Superior temporal gyrus (tissue), 1 donor: ENCODE results near the gene MS4A18.
"Not testable (repeated sequence)": the region's sequence is repeated elsewhere in the genome, so short reads cannot be mapped to it uniquely, and the experiment has no call there.

Source experiments
- DNase-seq: peaks from one replicate; pipeline ENCODE4 v3.0.0-alpha.2; 2016; ENCODE audit errors: extremely low spot score

MS4A18 gene

DNA sequence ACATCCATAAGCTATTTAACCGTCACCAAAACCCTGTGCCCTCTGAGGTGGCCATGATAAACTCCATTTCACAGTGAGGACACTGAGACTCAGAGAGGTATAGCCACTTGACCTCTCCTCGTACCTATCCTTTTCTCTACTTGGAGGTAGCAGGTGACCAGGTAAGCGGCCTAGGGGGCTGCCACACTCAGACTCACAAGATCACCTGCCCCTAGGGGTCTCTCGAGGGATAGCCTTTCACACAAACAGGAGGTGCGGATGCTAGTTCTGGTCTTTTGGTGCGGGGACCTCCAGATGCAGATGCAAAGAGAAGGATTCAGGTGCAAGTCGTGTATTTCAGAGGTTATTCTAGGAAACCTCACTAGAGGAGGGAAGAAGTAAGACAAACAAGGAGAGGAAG, 14.6 kb downstream of the MS4A18 start:
- no peak for DNase-seq

DNA sequence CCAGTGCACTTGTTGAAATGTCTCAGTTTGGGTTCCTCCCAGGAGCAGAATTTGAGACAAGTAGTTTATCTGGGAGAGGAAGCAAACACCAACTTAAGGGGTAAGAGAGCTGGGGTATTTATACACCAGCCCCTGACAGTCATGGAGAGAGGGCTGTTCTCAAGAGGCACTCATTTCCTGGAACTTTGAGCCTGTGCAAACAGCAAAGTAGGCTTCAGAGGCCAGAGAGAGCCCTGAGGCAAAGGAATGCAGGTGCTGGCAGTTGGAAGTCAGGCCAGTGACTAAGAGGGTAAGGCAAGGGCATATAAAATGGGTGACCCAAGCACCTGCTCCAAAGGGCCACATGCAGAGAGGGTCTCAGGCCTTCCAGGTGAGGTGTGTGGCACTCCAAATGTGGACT, 16.1 kb downstream of the MS4A18 start:
- DNase-seq = no peak

DNA sequence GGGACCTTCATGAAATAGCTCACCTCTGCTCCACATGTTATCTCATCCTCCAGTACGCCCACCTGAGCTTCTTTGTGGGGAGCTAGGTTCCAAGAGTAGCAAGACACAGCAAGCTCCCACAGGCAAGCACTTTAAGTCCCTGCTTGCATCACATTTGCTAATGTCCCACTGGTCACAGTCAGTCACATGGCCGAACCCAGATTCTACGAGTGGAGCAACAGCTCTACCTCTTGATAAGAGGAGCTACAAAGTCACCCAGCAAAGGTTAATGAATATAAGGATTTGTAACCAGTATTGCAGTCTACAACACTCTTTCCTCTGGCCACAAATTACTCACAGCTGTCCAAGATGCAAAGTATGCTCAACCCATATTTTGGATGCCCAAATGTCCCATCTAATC, 16.9 kb downstream of the MS4A18 start:
- no peak for DNase-seq

DNA sequence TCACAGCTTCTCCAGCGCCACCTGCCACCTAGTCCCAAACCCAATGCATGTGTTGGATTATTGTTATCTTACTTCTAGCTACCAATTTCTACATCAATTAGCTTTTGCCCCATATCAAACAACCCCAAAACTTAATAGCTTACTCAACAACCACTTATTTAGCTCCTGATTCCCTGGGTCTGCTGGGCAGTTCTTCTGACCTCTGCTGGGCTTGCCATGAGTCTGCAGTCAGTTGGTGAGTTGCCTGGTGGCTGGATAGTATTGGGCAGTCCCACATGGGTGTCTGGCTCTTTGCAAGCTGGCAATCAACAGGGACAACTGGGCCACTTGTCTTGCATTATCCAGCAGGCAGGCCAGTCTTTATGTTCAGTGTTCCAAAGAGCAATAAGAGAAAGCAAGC, 18.5 kb downstream of the MS4A18 start:
- no peak for DNase-seq

DNA sequence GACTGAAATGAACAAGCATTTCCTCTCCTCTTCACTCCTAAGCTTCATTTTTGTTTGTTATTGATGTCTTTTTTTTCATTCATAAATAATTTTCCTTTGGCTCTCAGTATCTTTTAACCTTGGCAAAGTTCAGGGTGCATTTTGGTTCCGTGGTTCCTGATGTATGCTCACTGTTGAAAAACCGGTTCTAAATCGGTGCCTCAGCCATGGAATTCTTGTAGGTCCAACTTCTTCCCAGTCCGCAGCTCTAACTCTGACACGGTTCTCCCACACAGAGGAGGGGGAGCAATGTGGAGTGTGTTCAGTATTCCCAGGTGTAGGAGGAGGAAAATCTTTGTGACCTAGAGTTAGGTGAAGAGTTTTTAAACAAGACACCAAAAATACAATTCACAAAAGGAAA, 19.6 kb downstream of the MS4A18 start:
- DNase-seq = no peak

DNA sequence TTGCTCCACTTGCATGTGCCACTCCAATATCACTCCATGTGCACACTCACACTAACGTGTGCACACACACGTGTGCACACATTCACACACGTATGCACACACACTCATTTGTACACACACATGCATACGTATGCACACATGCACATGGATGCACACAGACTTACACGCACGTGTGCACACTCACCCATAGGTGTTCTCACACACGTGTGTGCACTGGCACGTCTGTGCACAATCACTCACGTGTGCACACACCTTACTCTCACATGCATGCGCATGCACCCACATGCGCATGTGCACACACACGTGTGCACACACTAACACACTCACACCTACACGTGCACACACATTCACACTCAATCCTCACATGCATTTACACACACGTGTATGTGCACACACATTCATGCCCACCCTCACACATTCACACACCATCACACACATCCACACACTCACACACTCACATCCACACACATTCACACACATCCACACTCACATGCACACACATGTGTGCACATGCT, 22.9 kb downstream of the MS4A18 start:
- no peak for DNase-seq

DNA sequence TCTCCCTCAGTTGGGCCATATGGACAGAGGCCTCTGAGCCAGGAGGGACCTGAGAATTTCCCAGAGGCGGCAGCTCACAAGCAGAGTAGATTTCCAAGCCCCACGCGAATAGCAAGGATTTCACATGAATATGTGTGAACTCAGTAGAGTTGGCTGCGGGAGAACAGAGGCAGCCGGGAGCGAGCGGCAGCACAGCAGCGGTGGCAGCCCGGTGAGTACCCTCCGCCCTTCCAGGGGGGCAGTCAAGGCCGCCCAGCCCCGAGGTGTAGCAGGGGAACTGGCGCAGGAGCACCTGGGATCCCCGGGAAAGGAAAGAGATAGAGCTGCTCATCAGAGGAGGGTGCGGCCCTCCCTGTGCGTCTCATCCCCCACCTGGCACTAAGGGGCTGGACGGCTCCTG, 23.7 kb downstream of the MS4A18 start:
- DNase-seq = no peak

DNA sequence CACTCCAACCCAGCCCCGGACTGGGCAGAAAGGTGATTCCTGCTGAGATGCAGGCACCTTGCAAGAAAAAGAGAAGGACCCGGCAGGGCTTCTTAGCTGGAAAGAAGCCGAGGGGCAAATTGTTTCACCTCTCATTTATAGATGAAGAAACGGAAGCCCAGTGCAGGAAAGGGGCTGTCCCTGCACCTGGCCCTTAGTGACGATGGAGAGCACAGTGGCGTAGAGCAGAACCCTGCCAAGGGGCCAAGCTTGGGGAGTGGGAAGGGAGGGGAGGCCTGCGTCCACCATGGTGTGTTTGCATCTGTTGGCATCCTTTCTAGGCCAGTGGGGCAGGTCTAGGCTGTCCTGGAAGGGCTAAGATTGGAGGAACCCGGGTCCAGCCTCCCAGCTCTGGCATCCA, 24.3 kb downstream of the MS4A18 start:
- DNase-seq = no peak

DNA sequence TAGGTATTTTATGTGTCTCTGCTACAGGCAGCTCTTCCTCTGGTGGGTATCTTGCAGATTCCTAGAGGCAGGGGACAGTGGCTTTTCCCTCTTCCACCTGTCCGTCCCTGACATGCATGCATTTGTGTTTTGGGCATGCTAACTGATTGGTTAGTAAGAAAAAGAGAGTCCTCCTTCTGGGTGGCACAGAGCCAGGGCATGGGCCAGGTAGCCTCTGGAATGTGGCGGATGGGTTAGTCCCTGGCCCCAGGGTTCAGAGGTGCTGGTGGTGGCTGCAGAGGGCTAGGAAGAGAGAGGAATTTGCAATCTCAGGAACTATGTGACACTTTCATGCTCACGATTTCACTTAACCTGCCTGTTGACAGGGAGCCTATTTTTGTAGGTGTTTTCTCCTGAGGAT, 26.4 kb downstream of the MS4A18 start:
- no peak for DNase-seq

DNA sequence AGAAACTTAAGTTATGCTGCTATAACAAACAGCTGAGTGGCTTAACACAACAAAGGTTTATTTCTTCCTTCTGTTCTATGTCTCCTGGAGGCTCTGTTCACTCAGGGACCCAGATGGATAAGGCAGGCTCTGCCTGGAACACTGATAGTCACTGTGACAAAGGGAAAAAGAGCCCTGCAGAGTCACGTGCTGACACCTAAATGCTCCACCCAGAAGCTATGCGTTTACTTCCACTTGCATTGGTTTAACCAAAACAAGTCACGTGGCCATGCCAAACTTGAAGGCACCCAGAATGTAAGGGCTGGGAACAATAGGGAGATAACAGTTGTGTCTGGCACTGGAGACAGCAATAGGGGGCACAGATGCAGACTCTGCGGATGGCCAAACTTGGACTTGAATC, 28.8 kb downstream of the MS4A18 start:
- DNase-seq = no peak

DNA sequence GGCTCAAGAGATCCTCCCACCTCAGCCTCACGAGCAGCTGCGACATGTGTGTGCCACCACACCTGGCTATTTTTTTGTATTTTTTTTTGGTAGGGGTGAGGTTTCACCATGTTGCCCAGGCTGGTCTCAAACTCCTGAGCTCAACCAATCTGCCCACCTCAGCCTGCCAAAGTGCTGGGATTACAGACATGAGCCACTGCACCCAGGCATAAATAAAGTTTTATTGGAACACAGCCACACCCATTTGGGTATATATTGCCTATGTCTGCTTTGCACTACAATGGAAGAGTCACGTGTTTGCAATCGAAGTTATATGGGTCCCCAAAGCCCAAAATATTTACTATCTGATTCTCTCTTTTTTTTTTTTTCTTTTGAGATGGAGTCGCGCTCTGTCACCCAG, 30.4 kb downstream of the MS4A18 start:
- no peak for DNase-seq

DNA sequence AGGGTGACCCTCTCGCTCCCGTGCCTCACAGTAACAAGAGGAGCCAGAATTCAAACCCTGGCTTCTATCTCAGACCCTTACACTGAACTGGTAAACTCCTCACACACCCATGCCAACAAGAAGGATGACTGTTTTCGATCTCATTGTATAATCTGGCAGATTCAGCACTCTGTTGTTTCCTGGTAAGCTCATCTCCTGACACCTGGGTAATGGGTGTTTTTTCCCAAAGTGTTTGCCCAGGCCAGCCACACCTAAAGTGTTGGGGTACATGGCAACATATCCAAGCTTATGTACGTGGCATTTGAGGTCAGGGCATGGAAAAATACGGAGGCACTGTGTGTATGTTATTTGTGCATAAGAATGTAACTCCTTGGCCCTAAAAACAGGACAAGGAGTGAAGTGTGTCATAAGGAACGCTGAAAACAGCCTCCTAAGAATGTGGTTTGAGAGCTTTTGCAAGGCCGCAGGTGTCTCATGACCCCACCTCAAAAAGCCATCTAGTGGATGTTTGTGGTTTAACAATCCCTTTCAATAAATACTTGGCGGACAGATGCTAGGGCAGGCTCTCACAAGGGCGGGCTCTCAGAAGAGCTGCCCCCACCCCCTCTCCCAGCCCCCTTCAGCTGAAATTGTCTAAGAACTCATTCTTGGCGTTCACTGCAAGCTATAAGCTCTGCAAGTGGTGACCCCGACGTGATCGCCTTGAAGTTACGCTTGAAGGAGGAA, 31.9 kb downstream of the MS4A18 start, which contains the start of gene MS4A15:
MS4A15 (plus strand) TSS at position 561 of the 726 bp plus-strand sequence. CDS start 6,867 bp downstream, outside the sequence.
- DNase-seq = no peak

DNA sequence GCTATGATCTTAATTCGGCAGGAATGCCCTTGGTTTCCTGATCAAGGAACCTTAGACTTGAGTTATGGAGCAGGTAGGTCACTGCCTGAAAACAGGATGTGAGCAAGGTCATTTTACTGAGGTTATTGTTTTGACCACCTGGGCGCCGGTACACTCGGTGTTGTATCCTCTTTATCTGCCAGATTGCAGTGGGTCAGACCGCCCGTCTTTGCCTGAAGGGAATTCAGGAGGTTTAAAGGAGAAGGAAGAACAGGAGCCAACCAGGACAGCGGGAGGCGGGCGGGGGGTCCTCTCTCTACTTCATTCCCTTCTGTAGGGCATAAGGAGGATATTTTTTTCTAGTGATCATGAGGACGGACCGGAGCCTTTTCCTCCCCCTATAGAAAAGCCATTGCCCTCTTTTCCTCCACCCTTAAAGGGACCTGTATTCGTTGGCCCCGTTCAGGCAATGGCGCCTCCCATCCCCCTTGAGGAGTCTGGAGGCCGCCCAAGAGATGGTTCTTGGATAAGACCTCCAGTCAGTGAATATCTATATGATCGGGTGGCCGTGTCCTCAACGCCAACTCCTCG, 32.8 kb downstream of the MS4A18 start:
- DNase-seq = no peak

DNA sequence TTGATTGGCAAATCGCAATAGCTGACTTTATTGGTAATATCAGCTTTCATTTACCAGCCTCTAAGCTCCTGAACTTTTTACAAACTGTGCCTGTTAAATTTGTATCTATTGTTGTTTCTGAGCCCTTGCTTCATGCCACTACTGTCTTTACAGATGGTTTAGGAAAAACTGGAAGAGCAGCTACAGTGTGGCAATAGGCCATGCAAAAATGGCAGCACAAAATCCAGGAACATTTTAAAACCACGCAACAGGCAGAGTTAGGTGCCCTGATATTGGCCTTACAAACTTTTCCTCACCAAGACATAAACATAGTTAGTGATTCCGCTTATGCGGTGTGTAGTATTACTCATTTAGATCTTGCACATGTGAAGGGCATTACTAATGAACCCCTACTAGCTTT, 34.2 kb downstream of the MS4A18 start:
- DNase-seq = not testable (repeated sequence)

DNA sequence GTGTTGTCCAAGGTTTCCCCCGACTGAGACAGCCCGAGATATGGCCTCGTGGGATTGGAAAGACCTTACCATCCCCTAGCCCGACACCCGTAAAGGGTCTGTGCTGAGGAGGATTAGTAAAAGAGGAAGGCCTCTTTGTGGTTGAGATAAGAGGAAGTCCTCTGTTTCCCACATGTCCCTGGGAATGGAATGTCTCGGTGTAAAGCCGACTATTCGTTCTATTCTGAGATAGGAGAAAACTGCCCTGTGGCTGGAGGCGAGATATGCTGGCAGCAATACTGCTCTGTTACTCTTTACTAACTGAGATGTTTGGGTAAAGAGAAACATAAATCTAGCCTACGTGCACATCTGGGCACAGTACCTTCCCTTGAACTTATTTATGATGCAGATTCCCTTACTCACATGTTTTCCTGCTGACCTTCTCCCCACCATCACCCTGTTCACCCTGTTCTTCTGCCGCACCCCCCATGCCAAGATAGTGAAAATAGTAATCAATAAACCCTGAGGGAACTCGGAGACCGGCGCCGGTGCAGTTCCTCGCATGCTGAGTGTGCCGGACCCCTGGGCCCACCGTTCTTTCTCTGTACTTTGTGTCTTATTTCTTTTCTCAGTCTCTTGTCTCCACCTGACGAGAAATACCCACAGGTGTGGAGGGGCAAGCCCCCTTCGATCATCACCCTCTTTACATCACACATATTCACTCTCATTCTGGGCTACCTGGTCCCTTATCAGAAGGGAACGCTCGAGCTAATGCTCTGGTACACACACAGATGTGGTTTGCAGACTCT, 35.1 kb downstream of the MS4A18 start:
- not testable (repeated sequence) for DNase-seq

DNA sequence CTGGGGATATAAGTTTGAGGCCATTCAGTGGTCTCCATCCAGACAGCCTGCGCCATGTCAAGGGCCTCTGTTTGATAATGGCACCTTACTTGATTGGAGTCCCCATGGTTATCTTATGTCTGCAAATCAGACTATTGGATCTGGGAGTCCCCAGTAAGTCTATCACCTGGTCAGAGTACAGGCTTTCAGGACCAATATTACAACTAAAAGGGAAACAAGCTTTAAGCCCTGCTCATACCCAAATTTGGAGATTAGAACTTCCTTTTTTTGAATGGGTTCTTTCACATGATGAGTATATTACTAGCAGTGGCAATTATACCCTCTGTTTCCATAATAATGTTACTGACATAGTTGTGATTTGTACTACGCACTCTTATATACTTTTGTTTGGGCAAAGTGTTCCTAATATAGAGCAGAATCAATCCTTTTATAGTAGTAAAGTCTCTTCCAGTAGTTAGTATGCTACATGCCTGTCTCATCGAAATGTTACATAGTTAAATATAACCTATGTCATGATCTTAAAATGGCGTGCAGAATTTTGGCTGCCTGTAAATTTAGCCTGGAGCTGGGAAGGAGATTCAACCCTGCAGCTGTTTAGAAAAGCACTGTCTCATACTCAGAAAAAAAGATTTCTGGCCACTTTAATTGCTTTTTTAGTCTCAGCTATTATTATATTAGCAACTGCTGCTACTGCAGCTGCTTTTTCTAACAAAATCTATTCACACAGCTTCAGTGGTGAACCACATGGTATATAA, 37.1 kb downstream of the MS4A18 start:
- peak; percentile 18 for DNase-seq

DNA sequence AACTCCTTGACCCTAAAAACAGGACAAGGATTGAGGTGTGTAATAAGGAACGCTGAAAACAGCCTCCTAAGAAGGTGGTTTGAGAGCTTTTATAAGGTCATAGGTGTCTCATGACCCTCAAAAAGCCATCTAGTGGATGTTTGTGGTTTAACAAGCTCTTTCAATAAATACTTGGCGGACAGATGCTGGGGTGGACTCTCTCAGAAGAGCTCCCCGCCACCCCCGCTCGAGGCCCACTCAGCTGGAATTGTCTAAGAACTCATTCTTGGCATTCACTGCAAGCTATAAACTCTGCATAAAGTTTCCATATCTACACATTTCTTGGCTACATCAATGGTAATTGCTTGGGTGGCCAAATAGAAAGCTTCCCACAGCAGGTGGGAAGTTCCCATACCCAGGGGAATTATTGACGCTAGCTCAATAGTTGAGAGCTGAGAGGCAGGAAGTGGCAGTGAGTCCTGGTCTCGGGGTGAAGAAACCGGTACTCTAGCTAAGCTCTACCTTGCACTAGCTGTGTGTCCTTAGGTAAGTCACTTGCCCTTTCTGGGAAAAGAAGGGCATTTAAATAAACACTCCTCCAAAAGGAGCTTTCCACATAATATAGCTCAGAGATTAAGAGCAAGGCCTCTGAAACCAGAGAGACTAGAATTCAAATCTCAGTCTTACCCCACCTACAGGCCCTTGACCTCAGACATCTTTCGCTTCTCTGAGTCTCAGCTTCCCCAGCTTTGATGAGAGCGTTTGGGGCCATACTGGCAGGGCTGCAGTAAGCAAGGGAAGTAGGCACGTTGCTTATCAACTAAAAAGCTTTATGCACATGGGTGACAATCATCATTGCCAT, 38.6 kb downstream of the MS4A18 start:
- DNase-seq = no peak

DNA sequence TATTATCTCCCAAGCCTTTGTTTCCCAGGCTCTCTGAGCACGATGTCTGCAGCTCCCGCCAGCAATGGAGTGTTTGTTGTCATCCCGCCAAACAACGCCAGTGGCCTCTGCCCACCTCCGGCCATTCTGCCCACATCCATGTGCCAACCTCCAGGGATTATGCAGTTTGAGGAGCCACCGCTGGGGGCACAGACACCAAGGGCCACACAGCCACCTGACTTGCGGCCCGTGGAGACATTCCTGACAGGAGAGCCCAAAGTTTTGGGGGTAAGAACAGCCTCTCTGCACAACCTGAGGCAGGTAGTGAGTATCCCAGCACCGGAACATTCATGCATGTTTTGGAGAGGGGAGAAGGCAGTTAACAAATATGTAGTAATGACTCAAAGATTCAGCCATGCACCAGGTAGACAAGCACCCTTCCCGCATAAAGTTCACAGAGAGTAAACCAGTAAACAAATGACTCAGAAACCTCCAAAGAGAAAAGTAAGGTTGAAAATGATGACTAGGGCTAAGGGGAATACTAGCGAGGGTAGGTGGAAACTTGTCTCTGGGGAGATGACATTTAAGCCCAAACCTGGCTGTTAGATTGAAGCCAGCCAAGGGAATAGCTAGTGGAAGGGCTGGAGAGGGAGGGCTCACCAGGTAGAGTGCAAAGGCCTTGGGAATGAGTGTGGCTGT, 39.3 kb downstream of the MS4A18 start:
- no peak for DNase-seq

DNA sequence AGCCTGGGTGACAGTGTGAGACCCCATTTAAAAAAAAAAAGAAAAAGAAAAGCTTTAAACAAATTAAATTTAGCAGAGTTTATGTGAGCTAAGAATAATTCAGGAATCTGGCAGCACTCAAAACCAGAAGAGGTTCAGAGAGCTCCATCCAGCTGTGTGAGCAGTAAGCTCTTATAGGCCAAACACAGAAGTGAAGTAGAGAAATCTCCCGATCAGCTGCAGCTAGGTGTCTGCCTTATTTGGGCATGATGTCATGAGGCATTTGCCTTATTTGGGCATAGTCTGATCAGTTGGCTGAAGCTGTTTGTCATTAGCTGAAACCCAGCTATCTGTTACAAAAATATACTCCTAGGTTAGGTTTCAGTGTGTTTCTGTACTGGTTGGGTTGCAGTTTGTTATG, 40.4 kb downstream of the MS4A18 start:
- no peak for DNase-seq

DNA sequence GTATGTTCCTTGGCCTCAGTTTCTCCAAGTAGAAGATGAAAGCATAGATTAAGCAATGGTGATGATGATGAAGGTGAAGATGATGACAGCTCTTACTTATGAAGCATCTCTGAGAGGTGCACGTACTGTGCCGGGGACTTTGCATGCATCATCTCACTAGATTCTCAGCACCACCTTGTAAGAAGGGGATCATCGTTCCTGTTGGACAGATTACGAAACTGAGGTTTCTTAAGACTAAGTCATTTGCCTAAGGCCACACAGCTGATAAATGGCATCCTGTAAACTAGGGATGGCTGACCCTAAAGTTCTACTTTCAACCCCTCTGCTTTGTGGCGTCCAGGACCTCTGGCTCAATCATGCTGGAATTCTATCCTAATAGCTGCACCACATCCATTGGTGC, 40.8 kb downstream of the MS4A18 start:
- DNase-seq = no peak
